ENCODE measurements around the gene HEXIM1.

Gene HEXIM1

DNA sequence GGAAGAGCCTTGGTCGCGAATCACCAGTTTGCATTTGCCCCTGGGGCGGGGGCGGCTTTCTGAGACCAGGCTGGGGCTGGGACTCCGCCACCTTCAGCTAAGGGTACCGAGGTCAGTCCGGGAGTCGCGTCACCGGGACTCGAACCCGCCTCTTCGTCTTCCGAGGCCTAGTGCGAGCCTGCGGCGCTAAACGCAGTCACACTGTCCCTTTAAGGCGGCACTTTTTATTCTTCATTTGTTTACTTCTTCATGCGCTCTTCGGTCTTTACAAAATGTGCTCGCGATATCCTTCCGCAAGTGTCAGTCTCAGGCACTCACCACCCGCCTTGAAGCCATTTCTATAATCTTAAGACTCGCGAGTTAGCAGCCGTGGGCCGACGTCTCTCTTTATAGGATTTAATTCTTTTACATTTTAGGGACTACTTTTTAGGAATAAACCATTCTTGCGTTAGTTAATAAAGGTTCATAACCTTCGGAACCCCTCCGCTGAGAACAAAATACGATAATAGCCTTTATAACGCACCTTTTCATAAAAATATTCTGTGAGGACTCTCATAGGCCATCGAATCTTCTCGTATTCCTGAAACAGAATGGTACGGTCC lies 593 bp upstream of the HEXIM1 start:
- peak; percentile 89 for DNase-seq

DNA sequence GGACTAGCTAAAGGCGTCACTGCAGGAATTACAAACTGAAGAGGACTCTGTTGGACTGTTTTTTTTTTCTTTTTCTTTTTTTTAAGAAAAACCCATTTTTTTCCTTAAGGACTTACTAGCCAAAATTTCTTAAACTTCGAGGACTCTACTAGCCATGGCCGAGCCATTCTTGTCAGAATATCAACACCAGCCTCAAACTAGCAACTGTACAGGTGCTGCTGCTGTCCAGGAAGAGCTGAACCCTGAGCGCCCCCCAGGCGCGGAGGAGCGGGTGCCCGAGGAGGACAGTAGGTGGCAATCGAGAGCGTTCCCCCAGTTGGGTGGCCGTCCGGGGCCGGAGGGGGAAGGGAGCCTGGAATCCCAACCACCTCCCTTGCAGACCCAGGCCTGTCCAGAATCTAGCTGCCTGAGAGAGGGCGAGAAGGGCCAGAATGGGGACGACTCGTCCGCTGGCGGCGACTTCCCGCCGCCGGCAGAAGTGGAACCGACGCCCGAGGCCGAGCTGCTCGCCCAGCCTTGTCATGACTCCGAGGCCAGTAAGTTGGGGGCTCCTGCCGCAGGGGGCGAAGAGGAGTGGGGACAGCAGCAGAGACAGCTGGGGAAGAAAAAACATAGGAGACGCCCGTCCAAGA lies 878 bp downstream of the HEXIM1 start:
- peak; percentile 82 for DNase-seq

DNA sequence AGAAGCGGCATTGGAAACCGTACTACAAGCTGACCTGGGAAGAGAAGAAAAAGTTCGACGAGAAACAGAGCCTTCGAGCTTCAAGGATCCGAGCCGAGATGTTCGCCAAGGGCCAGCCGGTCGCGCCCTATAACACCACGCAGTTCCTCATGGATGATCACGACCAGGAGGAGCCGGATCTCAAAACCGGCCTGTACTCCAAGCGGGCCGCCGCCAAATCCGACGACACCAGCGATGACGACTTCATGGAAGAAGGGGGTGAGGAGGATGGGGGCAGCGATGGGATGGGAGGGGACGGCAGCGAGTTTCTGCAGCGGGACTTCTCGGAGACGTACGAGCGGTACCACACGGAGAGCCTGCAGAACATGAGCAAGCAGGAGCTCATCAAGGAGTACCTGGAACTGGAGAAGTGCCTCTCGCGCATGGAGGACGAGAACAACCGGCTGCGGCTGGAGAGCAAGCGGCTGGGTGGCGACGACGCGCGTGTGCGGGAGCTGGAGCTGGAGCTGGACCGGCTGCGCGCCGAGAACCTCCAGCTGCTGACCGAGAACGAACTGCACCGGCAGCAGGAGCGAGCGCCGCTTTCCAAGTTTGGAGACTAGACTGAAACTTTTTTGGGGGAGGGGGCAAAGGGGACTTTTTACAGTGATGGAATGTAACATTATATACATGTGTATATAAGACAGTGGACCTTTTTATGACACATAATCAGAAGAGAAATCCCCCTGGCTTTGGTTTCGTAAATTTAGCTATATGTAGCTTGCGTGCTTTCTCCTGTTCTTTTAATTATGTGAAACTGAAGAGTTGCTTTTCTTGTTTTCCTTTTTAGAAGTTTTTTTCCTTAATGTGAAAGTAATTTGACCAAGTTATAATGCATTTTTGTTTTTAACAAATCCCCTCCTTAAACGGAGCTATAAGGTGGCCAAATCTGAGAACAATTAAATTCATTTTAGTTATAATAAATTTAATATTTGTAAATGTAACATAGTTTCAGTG lies 1.7 kb downstream of the HEXIM1 start:
- DNase-seq = peak; percentile 60

DNA sequence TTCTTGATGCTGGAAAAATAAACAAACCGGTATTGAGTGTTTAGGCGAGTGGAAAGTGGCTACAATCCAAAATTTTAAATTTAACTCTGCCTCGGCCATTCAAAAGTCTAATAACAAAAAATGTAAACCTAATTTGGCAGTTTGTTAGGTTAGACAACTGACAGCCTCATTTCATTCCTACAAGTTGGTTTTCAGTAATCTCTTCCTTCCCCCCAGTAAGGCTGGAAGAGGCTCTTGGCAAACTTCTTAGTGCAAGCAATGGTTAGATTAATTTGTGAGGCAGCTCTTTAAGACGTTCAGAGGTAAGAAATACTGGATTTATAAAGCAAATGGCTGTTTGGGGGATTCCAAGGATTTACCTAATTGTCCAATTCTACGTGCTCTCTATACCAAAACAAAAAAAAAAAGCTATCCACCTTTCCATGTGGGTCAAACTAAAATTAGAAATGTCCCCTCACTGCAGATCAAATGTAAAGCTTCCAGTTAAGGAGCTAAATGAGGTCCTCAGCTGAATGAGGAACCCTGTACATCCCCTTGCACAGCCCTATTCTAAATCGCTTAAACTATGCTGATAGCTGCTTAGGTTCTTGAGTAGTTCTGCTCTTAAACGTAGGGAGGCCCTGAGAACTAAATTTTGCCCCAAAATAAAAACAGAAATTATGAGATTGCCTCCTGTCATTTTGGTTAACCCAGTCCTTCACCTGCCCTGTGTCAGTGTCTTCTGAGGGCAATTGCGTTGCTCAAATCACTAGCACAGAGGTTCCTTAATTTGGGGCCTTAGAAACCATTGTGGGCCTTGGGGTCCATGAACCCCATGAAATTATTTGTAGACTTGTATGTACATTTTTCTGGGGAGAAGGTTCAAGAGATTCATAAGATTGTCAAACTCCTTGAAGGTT lies 2.9 kb downstream of the HEXIM1 start:
- DNase-seq = no peak

DNA sequence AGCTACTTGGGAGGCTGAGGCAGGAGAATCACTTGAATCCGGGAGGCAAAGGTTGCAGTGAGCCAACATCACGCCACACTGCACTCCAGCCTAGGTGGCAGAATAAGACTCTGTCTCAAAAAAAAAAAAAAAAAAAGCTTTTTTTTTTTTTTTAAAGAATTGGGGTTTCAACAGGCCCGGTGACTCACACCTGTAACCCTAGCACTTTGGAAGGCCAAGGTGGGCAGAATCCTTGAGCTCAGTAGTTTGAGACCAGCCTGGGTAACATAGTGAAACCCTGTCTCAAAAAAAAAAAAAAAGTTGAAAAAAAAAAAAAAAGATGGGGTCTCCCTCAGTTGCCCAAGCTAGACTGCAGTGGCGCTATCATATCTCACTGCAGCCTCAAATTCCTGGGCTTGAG lies 6.8 kb downstream of the HEXIM1 start:
- DNase-seq = no peak

DNA sequence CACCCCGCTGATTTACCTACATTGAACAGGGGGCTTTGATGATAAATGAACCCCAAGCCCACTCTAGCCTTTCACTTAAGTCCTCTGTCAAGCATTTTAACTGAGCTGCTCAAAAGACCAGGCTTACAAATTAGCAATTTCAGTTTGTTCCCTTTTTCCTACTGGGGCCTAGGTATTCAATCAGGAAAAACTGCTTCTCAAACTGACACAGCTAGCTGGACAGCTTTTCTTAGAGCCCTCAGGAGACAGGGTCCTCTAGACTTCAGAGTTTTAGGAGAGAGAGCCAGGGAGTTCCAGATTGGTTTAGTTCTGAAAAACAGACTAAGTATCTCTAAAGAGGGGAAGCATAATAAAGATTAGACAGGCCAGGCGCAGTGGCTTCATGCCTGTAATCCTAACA lies 7.2 kb downstream of the HEXIM1 start:
- no peak for DNase-seq

DNA sequence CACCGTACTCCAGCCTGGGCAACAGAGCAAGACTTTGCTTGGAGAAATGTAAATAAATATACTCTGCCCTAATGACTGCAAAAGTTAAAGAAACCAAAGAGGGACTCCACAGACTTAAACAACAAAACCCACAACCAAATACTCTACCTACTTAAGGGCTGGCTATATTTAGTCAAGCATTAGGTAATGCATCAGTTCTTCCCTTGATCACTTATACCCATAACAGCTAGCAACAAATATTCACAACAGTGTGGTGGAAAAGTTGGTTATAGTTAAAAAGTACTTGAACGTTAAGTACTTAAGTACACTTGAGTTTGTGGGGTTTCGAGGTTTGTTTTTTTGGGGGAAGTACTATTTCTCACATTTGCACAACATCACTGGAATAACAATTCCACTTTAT lies 8.0 kb downstream of the HEXIM1 start:
- DNase-seq = no peak

DNA sequence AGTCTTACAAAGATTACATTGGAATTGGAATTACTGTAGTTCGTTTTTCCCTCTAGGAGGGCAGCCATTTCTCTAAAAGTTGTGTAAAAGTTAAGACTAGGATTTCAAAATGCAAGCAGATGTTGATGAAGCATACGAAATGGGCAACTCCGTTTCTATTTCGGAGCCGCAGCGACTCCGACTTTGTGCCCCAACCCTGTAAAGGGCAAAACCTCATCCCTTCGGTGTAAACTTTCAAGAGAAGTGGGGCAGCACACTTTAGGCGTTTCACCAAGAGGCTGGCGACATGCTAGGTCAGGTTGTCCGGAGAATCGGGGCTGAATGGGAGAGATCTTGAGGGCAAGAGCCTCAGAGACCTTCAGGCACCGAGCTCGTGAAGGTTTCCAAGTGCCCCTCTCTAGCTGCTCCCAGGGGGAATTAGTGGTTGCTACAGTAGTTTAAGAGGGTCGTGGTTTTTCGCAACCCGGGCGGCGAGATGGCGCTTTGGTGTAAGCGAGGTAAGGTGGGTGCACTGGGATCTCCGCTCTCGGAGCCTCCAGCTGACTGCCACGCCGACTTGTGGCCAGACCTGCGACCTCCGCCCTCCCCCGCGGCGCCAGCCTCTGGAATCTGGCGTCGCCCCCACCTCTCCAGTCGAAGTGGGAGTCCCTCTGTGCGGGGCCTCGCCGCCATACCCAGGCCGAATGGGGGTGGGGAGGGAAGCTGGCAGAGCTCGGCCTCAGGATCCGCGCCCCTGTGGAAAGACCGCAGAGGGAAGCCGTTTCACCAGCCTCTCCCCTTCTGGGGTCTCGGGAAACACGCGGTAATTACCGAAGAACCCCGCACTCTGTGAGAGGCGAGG lies 12.4 kb downstream of the HEXIM1 start:
- peak; percentile 62 for DNase-seq

DNA sequence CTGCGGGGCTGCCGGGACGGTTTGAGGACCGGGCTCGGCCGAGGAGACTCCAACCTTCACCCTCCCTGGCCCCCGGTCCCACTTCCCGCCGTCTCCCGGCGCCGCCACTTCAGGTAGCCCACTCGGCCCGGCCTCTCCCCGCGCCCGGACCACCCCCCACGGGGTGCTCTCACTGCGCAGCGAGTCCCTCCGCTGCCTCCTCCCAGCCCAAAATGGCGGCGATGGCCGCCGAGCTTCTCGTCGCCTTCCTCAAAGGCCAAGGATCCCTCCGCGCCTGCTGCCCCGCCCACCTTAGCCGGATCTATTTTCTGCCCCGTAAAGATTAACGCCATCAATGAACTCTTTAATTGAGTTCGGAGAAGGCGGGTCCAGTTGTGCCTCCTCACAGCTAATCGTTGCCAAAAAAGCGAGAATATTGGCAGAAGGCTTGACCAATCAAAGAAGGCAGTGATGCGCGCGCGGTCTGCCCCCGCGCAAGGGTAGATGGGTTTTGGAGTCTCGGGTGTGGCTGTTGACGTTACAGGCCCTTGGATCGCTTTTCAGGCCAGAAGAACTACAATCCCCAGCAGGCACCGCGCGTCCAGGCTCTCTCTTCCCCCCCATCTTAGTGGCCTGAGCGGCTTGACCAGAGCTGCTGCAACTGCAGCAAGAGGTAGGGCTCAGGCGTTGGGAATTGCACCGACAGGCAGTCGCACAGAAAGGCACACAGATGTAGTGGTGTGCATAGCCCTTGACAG lies 13.2 kb downstream of the HEXIM1 start, which contains the start of gene HEXIM2:
Gene HEXIM2 (plus strand): TSS at position 588 of the 737 bp plus-strand sequence. CDS start 919 bp downstream, outside the sequence.
- peak; percentile 98 for DNase-seq

DNA sequence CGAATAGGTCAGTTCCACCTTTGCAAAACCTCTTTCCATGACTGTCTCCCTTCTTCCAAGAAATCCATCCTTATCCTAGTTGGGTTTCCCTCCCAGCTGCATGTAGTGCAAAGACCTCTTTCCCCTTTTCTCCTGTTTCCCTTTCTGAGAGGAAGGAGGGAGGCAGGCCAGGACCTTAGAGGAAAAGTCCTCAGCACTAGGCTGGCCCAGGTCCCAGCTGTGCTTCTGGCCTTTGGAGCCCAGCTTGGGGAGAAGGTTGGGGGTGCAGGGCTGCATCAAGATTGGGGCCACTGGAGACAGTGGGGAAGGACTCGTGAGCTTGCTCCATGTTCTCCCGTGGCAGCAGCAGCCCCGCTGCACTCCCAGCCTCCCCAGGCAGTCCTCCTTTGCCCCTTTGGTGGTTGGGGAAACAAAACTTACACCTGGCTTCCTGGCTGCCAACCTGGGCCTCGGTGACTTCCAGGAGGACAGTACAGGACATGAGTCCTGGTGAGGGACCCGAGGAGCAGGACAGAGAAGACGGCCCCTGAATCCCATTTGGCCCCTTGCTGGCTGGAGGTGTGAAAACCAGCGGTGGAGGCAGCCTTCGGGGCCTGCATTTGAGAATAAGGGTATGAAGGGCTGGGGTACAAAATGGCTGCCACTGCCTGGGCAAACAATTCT lies 13.9 kb downstream of the HEXIM1 start:
- DNase-seq = no peak

DNA sequence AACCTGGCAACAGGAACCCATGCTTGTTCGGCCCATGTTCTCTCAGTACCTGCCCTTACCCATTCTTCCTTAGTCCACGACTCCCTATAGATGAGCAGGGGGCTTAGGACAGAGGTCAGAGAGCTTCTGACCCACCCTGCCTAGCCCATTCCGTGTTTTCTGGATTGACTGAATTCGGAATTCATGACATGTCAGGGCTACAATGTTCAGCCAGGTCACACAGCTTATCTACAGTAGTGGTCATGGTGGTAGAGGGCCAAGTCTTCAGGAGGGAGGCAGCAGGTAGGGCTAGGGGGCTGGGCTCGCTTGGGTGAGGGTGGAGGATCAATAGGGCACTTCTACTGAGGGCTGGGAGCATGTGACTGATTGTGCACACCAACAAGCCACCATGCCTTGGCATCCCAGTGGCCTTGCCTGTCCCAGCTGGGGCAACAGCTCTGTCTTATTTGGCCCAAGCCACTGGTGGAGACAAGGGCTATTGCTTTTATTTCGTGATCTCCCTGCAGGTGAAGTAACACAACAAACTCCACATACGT lies 16.5 kb downstream of the HEXIM1 start:
- no peak for DNase-seq

DNA sequence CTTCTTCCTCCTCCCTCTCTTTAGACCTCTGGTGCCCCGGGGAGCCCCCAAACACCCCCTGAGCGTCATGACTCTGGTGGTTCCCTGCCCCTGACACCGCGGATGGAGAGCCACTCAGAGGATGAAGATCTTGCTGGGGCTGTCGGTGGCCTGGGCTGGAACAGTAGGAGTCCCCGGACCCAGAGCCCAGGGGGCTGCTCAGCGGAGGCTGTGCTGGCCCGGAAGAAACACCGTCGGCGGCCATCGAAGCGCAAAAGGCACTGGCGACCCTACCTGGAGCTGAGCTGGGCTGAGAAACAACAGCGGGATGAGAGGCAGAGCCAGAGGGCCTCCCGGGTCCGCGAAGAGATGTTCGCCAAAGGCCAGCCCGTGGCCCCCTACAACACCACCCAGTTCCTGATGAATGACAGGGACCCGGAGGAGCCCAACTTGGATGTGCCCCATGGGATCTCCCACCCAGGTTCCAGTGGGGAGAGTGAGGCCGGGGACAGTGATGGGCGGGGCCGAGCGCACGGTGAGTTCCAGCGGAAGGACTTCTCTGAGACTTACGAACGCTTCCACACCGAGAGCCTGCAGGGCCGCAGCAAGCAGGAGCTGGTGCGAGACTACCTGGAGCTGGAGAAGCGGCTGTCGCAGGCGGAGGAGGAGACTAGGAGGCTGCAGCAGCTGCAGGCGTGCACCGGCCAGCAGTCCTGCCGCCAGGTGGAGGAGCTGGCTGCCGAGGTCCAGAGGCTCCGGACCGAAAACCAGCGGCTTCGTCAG lies 20.9 kb downstream of the HEXIM1 start:
- no peak for DNase-seq

DNA sequence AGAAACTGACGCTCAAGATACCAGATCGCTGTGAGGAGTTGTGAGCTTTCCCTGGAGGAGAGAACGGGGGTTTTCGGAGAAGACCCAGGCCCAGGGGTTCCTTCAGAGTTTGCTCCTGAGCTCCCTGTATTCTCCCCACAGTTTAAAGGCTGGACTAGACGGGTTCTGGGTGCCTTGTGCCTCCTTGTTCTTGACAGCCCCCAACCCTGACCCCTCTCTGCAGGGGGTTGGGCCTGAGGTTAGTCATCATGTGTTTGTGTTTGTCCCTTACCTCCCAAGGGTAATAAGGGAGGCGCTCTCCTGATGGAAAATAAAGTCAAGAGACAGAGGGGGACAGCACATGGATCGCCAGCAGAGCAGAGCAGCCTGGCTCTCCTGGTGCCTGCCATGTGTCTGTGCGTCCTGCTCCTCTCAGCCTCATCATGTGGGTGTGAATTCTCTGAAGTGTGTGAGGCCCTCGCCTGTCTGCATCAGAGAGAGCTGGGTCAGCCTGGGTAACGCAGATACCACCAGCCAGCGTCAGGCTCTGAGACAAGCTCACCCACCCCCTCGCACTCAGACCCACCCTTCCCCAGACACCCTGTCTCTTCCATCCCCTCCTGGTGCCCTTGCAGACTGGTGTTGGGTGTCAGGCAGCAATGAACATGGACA lies 22.1 kb downstream of the HEXIM1 start:
- DNase-seq = no peak

DNA sequence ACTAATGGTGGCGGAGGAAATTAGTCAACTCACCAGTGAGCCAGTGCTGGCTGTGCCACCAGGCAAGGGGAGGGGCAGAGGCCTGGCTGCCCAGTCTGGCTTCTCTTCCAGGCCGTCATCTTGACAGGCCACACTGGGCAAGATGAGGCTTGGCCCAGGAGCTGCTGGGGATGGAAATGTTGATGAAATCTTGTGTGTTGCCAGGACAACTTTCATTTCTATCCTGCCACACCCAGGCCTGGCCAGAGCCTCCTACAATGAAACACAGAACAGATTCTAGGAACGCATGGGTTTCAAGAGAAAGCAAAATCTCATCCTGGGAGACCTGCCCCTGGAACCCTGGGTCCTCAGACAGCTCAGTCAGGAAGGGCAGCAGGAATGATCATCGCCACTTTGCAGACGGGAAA lies 22.7 kb downstream of the HEXIM1 start:
- no peak for DNase-seq

DNA sequence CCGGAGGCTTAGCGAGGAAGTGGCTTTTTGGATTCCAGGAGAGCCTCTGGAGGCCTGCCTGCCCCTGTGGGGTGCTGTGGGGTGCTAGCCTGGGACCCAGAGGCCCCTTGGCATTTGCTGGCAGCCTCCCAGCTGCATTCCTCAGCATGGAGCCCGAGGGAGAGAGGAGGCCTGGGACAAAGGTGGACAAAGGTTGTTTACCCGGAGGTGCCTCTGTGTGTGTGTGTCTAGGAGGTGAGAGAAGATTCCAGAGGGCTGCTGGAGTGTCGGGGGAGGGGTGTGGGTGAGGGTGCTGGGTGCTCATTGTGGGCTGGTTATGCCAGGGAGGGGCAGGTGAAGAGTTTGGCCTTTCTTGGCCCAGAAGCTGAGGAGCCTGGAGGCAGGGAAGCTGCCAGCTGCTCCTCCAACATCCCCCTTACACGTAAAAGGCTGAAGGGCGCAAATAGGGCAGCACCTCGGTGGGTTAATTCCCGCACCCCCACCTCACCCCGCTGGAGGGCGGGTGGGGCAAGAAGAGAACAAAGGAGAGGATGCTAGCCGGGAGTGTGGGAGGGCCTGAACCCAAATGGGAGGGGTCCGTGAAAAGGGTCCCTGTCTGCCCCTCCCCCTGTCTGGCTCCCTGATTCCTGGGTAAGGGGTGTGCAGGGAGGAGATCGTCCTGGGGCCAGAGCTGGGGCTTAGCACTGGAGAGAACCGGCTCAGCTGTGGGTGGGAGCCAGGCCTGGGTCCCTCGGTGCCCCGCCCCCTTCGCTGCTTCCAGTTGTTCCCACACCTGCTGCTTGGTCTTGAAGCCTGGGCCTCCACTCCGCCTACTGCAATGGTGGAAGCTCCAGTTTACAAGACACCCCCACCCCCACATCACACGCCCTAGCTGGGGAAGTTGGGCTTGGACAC lies 23.3 kb downstream of the HEXIM1 start:
- no peak for DNase-seq

DNA sequence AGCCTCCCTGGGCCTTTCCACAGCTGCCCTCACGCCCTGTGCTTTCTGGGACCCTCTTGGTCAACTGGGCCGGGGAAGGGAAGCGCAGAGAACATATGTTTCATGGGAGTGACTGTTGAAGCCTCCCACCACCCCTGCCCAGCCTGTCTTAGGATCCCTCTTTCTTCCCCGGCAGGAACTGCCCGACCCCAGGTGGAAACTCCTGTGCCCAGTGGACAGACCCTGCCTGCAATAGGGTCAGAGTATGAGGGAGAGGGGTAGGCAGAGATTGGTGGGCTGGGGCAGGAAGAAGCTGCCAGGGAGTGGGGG lies 23.9 kb downstream of the HEXIM1 start:
- no peak for DNase-seq

DNA sequence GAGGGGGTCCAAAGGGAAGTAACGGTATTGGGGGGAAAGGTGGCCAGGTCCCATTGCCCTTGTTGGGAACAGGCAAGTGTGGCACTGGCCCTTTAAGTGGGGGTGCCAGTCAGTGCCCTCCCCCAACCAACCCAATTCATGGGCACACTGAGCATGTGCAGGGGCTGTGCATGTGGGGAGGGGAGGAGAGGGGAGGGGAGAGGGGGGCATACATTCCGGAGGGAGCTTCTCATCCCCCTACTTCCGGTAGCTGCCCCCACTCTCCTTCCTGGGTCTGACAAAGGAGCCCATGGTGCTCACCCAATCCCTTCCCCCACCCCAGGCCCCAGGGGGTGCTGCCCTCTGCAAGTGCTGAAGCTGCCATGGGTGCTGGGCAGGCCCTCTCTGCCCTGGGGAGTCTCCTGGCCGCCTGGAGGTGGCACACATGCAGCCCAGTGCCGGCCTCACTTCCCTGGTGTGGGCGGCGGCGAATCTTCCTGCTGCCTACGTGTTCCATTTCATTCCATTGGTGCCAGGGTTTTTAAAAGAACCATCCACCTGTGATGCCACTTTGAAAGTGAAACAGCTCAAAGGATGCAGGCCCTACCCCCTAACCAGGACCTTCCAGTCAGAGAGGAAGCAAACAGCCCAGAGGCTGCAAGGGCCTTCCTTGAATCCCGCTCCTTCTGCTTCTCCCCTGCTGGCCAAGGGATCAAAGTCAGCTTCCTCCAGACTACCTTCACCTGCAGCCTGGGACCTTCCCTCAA lies 24.4 kb downstream of the HEXIM1 start:
- DNase-seq = peak; percentile 75
